GM19395 (cell line): ENCODE measurements around the gene CHMP3.
"Not testable (repeated sequence)": the region's sequence is repeated elsewhere in the genome, so short reads cannot be mapped to it uniquely, and the experiment has no call there.

Source experiments
- ATAC-seq: cut with Tn5 transposase; IDR thresholded peaks from one replicate; pipeline ENCODE4 v1.9.1; 2021; ENCODE audit warnings: mild to moderate bottlenecking, moderate library complexity; ENCODE audit not compliant: unreplicated experiment

The CHMP3 gene

GRCh38 chr2:86512892-86513291 is 50.4 kb downstream of the CHMP3 start:
- ATAC-seq: no peak

GRCh38 chr2:86512034-86512433 is 51.2 kb downstream of the CHMP3 start:
- ATAC-seq: no peak

- no peak for ATAC-seq
These were observed 52.8 kb downstream of the CHMP3 start for GRCh38 chr2:86510436-86510933.

GRCh38 chr2:86507600-86507999 is 55.6 kb downstream of the CHMP3 start:
- ATAC-seq: no peak

- ATAC-seq: no peak
These were observed 62.7 kb downstream of the CHMP3 start for GRCh38 chr2:86500325-86501083.

- no peak for ATAC-seq
These were observed 63.9 kb downstream of the CHMP3 start for GRCh38 chr2:86499326-86499725.

GRCh38 chr2:86498468-86499260 is 64.6 kb downstream of the CHMP3 start:
- no peak for ATAC-seq

GRCh38 chr2:86496391-86496790 is 66.9 kb downstream of the CHMP3 start:
- not testable (repeated sequence) for ATAC-seq

- ATAC-seq: no peak
These were observed 71.2 kb downstream of the CHMP3 start for GRCh38 chr2:86492048-86492453.

GRCh38 chr2:86491088-86491487 is 72.2 kb downstream of the CHMP3 start:
- no peak for ATAC-seq

GRCh38 chr2:86490245-86490644 is 73.0 kb downstream of the CHMP3 start:
- ATAC-seq: no peak

GRCh38 chr2:86489542-86489941 is 73.7 kb downstream of the CHMP3 start:
- ATAC-seq: no peak

- ATAC-seq: no peak
These were observed 74.5 kb downstream of the CHMP3 start for GRCh38 chr2:86488561-86489250.

- ATAC-seq: no peak
These were observed 76.2 kb downstream of the CHMP3 start for GRCh38 chr2:86487062-86487461.

- ATAC-seq: no peak
These were observed 77.4 kb downstream of the CHMP3 start for GRCh38 chr2:86485802-86486201.

GRCh38 chr2:86485103-86485502 is 78.1 kb downstream of the CHMP3 start:
- ATAC-seq: no peak

- no peak for ATAC-seq
These were observed 78.9 kb downstream of the CHMP3 start for GRCh38 chr2:86484385-86484784.

GRCh38 chr2:86482034-86482433 is 81.2 kb downstream of the CHMP3 start:
- no peak for ATAC-seq

GRCh38 chr2:86480105-86480504 is 83.1 kb downstream of the CHMP3 start:
- ATAC-seq: no peak

GRCh38 chr2:86477349-86477748 is 85.9 kb downstream of the CHMP3 start:
- no peak for ATAC-seq

GRCh38 chr2:86476918-86477317 is 86.3 kb downstream of the CHMP3 start:
- ATAC-seq: no peak
